ENCODE data around the gene GSTM2.

- TF ChIP-seq CTCF (conservative IDR thresholded peaks at IDR 0.05; ENCODE audit: low read length) = no peak
- TF ChIP-seq EZH2phosphoT487 (IDR thresholded peaks at IDR 0.05; ENCODE audit: borderline replicate concordance, low read depth, low read length) = no peak
These were observed 3.2 kb downstream of the GSTM2 start for GRCh38 chr1:109671067-109671466.
